Activated naive CD4-positive, alpha-beta T cell treated with anti-CD3 and anti-CD28 coated beads, Interleukin-2, amount 10 ng/mL, durations not matched to agents 7 days and 5 days (primary cell): ENCODE results near the gene MRPL57.
"Not testable (repeated sequence)": the region's sequence is repeated elsewhere in the genome, so short reads cannot be mapped to it uniquely, and the experiment has no call there.

Experiments used
- CTCF ChIA-PET: fragments of 350-600 bp; sonication (Branson Sonifier 250); formaldehyde crosslinking; loops from one replicate; lab custom pipeline; 2021; ENCODE audit warnings: antibody characterized with exemption; lab: Charles Lee
- DNase-seq: peaks from one replicate; pipeline ENCODE4 v3.0.0-alpha.2; 2020
- H3K27ac Mint-ChIP-seq: one replicate; pipeline ENCODE4 v1.8.0; 2021; ENCODE audit warnings: mild to moderate bottlenecking, moderate library complexity, mixed read lengths
- H3K27me3 Mint-ChIP-seq: one replicate; pipeline ENCODE4 v1.8.0; 2021; ENCODE audit warnings: mild to moderate bottlenecking, mixed read lengths
- H3K36me3 Mint-ChIP-seq: one replicate; pipeline ENCODE4 v1.8.0; 2021; ENCODE audit warnings: mixed read lengths
- H3K4me1 Mint-ChIP-seq: one replicate; pipeline ENCODE4 v1.8.0; 2021; ENCODE audit warnings: mixed read lengths
- H3K4me3 Mint-ChIP-seq: one replicate; pipeline ENCODE4 v1.8.0; 2021; ENCODE audit warnings: mild to moderate bottlenecking, moderate library complexity, mixed read lengths
- H3K9me3 Mint-ChIP-seq: one replicate; pipeline ENCODE4 v1.8.0; 2021; ENCODE audit warnings: mixed read lengths

Gene MRPL57

GRCh38 chr13:21212138-21212775 is 35.8 kb downstream of the MRPL57 start:
- no peak for DNase-seq
- peaks cover 41% of the 10 kb centered on the region for H3K27me3 Mint-ChIP-seq
- no peak overlapping the region for H3K4me3 Mint-ChIP-seq
- no peak overlapping the region for H3K27ac Mint-ChIP-seq
- H3K36me3 Mint-ChIP-seq = no peaks in the 10 kb centered on the region
- peaks cover 12% of the 10 kb centered on the region for H3K9me3 Mint-ChIP-seq
- H3K4me1 Mint-ChIP-seq = no peaks in the 10 kb centered on the region
- CTCF ChIA-PET = no interaction called here

GRCh38 chr13:21215419-21215818 is 39.0 kb downstream of the MRPL57 start:
- peaks cover 20% of the 10 kb centered on the region for H3K4me1 Mint-ChIP-seq
- peaks cover 14% of the 10 kb centered on the region for H3K9me3 Mint-ChIP-seq
- H3K36me3 Mint-ChIP-seq, H3K4me3 Mint-ChIP-seq, H3K27ac Mint-ChIP-seq, CTCF ChIA-PET, DNase-seq: not testable (repeated sequence)
- H3K27me3 Mint-ChIP-seq = peaks cover 39% of the 10 kb centered on the region

GRCh38 chr13:21216332-21216731 is 39.9 kb downstream of the MRPL57 start:
- DNase-seq = no peak
- Mint-ChIP-seq H3K36me3 (no peaks in the 10 kb centered on the region), H3K4me1 (peaks cover 20% of the 10 kb centered on the region), H3K27ac (no peak overlapping the region), H3K27me3 (peaks cover 40% of the 10 kb centered on the region), H3K9me3 (peaks cover 18% of the 10 kb centered on the region), H3K4me3 (no peak overlapping the region)
- CTCF ChIA-PET = no interaction called here

GRCh38 chr13:21218351-21219035 is 42.0 kb downstream of the MRPL57 start:
- CTCF ChIA-PET = interaction anchor here (0.6 to 1.5 kb wide), 5 partner anchors 10 to 79 kb away, joined by 3 to 5 read pairs (median 3); no protein-coding TSS in a partner anchor
- Mint-ChIP-seq H3K27me3 (peaks cover 34% of the 10 kb centered on the region), H3K36me3 (peaks cover 5% of the 10 kb centered on the region), H3K9me3 (peaks cover 11% of the 10 kb centered on the region), H3K4me3 (no peak overlapping the region), H3K27ac (peak overlapping the region; percentile 80), H3K4me1 (peaks cover 20% of the 10 kb centered on the region)
- DNase-seq = peak; percentile 26

- Mint-ChIP-seq H3K36me3 (peaks cover 5% of the 10 kb centered on the region), H3K27me3 (peaks cover 35% of the 10 kb centered on the region), H3K9me3 (peaks cover 11% of the 10 kb centered on the region), H3K4me1 (peaks cover 20% of the 10 kb centered on the region), H3K27ac (peak overlapping the region; percentile 80), H3K4me3 (no peak overlapping the region)
- CTCF ChIA-PET = interaction anchor here (1.0 to 1.5 kb wide), 4 partner anchors 10 to 79 kb away, joined by 3 to 5 read pairs (median 4); no protein-coding TSS in a partner anchor
- peak; percentile 37 for DNase-seq
These were observed 42.6 kb downstream of the MRPL57 start for GRCh38 chr13:21219036-21219381.

- not testable (repeated sequence) for H3K27ac Mint-ChIP-seq, DNase-seq, H3K4me3 Mint-ChIP-seq, H3K36me3 Mint-ChIP-seq
- H3K9me3 Mint-ChIP-seq = peaks cover 11% of the 10 kb centered on the region
- peaks cover 20% of the 10 kb centered on the region for H3K4me1 Mint-ChIP-seq
- CTCF ChIA-PET = interaction anchor here (1.4 kb wide), 1 partner anchor 78 kb away, joined by 5 read pairs; no protein-coding TSS in a partner anchor
- H3K27me3 Mint-ChIP-seq = peaks cover 35% of the 10 kb centered on the region
These were observed 43.3 kb downstream of the MRPL57 start for GRCh38 chr13:21219716-21220115.

- Mint-ChIP-seq H3K36me3 (peaks cover 5% of the 10 kb centered on the region), H3K4me3 (no peak overlapping the region), H3K27ac (no peak overlapping the region), H3K27me3 (peaks cover 37% of the 10 kb centered on the region), H3K4me1 (peaks cover 20% of the 10 kb centered on the region), H3K9me3 (peaks cover 11% of the 10 kb centered on the region)
- no peak for DNase-seq
- CTCF ChIA-PET = no interaction called here
These were observed 44.8 kb downstream of the MRPL57 start for GRCh38 chr13:21221268-21221667.

GRCh38 chr13:21225082-21225481 is 48.6 kb downstream of the MRPL57 start:
- Mint-ChIP-seq H3K4me3 (no peak overlapping the region), H3K27ac (no peak overlapping the region), H3K36me3 (peaks cover 5% of the 10 kb centered on the region), H3K27me3 (peaks cover 40% of the 10 kb centered on the region), H3K4me1 (no peaks in the 10 kb centered on the region), H3K9me3 (peaks cover 10% of the 10 kb centered on the region)
- CTCF ChIA-PET = no interaction called here
- DNase-seq = no peak

GRCh38 chr13:21225841-21226581 is 49.6 kb downstream of the MRPL57 start:
- peaks cover 5% of the 10 kb centered on the region for H3K36me3 Mint-ChIP-seq
- H3K9me3 Mint-ChIP-seq = peaks cover 8% of the 10 kb centered on the region
- no peak overlapping the region for H3K4me3 Mint-ChIP-seq
- no peaks in the 10 kb centered on the region for H3K4me1 Mint-ChIP-seq
- no peak for DNase-seq
- CTCF ChIA-PET = interaction anchor here (1.5 kb wide), 1 partner anchor 23 kb away, joined by 3 read pairs; no protein-coding TSS in a partner anchor
- H3K27ac Mint-ChIP-seq = no peak overlapping the region
- peaks cover 38% of the 10 kb centered on the region for H3K27me3 Mint-ChIP-seq

- H3K9me3 Mint-ChIP-seq = no peaks in the 10 kb centered on the region
- H3K36me3 Mint-ChIP-seq = no peaks in the 10 kb centered on the region
- H3K27me3 Mint-ChIP-seq = peaks cover 32% of the 10 kb centered on the region
- CTCF ChIA-PET = no interaction called here
- no peak for DNase-seq
- no peak overlapping the region for H3K4me3 Mint-ChIP-seq
- H3K4me1 Mint-ChIP-seq = peaks cover 10% of the 10 kb centered on the region
- no peak overlapping the region for H3K27ac Mint-ChIP-seq
These were observed 51.5 kb downstream of the MRPL57 start for GRCh38 chr13:21227917-21228316.
